Measurements from ENCODE around the gene ATP6V0A1. TPM values are rescaled to one million over a fixed set of nuclear protein-coding genes. Genes with fewer than 3 reads are reported as not detected.
A peak's percentile ranks its signal among the peaks of the same experiment; 100 is the strongest.

ATP6V0A1 gene
- total and polyA plus RNA-seq, 2 donors (not counting 3 experiments of a cell fraction or from before 2014, with no cell fraction given) = 37.3 to 49.2 TPM

- Histone ChIP-seq H3K27me3 (ENCODE audit: control insufficient read depth in 2 of 2, insufficient read depth in 2 of 2, low read length in 2 of 2) (no peaks in the 10 kb centered on the region), H3K9me3 (replicated peaks; ENCODE audit: control insufficient read depth, insufficient read depth, low read length) (no peaks in the 10 kb centered on the region), H3K27ac (ENCODE audit: insufficient read depth, low read depth, low read length) (no peak overlapping the region), H2AFZ (ENCODE audit: low read depth, low read length) (no peak overlapping the region), H4K20me1 (replicated peaks; ENCODE audit: control insufficient read depth, extremely low read depth, insufficient read depth, low read length) (no peaks in the 10 kb centered on the region), H3K4me2 (ENCODE audit: insufficient read depth, low read length) (no peak overlapping the region), H3K79me2 (ENCODE audit: control insufficient read depth, insufficient read depth, low read length) (peaks cover 43% of the 10 kb centered on the region), H3K36me3 (ENCODE audit: control insufficient read depth in 2 of 2, extremely low read depth in 1 of 2, insufficient read depth in 2 of 2, low read length in 2 of 2) (no peaks in the 10 kb centered on the region), H3K9me1 (replicated peaks; ENCODE audit: control insufficient read depth, extremely low read depth, insufficient read depth, low read length) (no peaks in the 10 kb centered on the region), H3K4me3 (replicated peaks in 1 of 3; ENCODE audit: insufficient read depth in 1 of 3, low read depth in 1 of 3, low read length in 3 of 3) (no peak overlapping the region), H3K9ac (replicated peaks; ENCODE audit: extremely low read depth, insufficient read depth, low read length) (peak overlapping the region; percentile 86), H3K4me1 (ENCODE audit: control insufficient read depth, extremely low read depth, insufficient read depth, low read length) (peaks cover 19% of the 10 kb centered on the region)
- no peak for DNase-seq (ENCODE audit: low read depth, low spot score)
- ChIA-PET CTCF (interaction anchor here (0.8 to 6.9 kb wide), 12 partner anchors 9 to 201 kb away, joined by 3 to 73 read pairs (median 6); no protein-coding TSS in a partner anchor), POLR2A (interaction anchor here (0.7 to 4.8 kb wide), 14 partner anchors 7 to 113 kb away, joined by 3 to 71 read pairs (median 5); partner anchors contain the start of genes NAGLU and STAT3)
- dilution Hi-C loops (cut with MboI; ENCODE audit: extremely low pct_ligation_motif_present, low sequenced_read_pairs) = no loop called here
- intact Hi-C loops (cut with micrococcal nuclease) = loop anchor here (1.0 kb wide), 3 partner anchors 16 to 96 kb away; partner anchors contain the start of gene STAT3
- TF ChIP-seq EZH2 (IDR thresholded peaks at IDR 0.05; ENCODE audit: borderline replicate concordance, low read depth, low read length, severe bottlenecking) = no peak
- TF ChIP-seq POLR2AphosphoS5 (IDR thresholded peaks at IDR 0.05; ENCODE audit: insufficient read depth, low read depth, low read length) = no peak
- no peak for TF ChIP-seq FOS (IDR thresholded peaks at IDR 0.05; ENCODE audit: borderline replicate concordance, insufficient read depth, low read length)
- no peak for TF ChIP-seq GATA2 (IDR thresholded peaks at IDR 0.05; ENCODE audit: insufficient read depth, insufficient read length, low read depth, low read length)
- no peak for TF ChIP-seq MAX (IDR thresholded peaks at IDR 0.05; ENCODE audit: insufficient read depth, insufficient read length)
- TF ChIP-seq POLR2A (IDR thresholded peaks at IDR 0.05; ENCODE audit: low read depth, low read length) = no peak
- no peak for TF ChIP-seq CTCF (IDR thresholded peaks at IDR 0.05; ENCODE audit: extremely low read depth in 1 of 2, insufficient read depth in 1 of 2, low read depth in 1 of 2, low read length in 2 of 2)
- no peak for TF ChIP-seq MYC (IDR thresholded peaks at IDR 0.05; ENCODE audit: low read depth, low read length)
- TF ChIP-seq JUN (IDR thresholded peaks at IDR 0.05; ENCODE audit: borderline replicate concordance, insufficient read depth, insufficient read length, low read depth) = no peak
- peak; percentile 46 for FAIRE-seq
- BruUV-seq (replicated peaks) = TSS peak; percentile 7
Observed at GRCh38 chr17:42423766-42424165, 34.9 kb upstream of the ATP6V0A1 start.

All from endothelial cell of umbilical vein (primary cell).